NCI-H1105 treated with DMSO at 0.1 percent for 48 hours (cell line): Measurements from ENCODE around the gene TSPAN10.
"Not testable (repeated sequence)": the region's sequence is repeated elsewhere in the genome, so short reads cannot be mapped to it uniquely, and the experiment has no call there.

Source experiments
- DNase-seq: peaks from one replicate; lab custom pipeline; 2025; lab: John Stamatoyannopoulos, UW

Gene TSPAN10

GRCh38 chr17:81636505-81637288 is at the start of gene TSPAN10, which contains the start of gene NPLOC4:
Gene TSPAN10 (plus strand): TSS chr17:81637196. CDS start chr17:81642413, 5,217 bp downstream.
Gene NPLOC4 (minus strand): TSS chr17:81637112. CDS start chr17:81636930, 182 bp downstream.
- peak; percentile 62 for DNase-seq

- no peak for DNase-seq
Measured at GRCh38 chr17:81589612-81590011, 47.4 kb upstream of the TSPAN10 start.

- no peak for DNase-seq
Measured at GRCh38 chr17:81590121-81590520, 46.9 kb upstream of the TSPAN10 start.

- no peak for DNase-seq
Measured at GRCh38 chr17:81591971-81592370, 45.0 kb upstream of the TSPAN10 start.

- no peak for DNase-seq
Measured at GRCh38 chr17:81593105-81593871, 43.7 kb upstream of the TSPAN10 start.

GRCh38 chr17:81599719-81600486 is 37.1 kb upstream of the TSPAN10 start:
- no peak for DNase-seq

GRCh38 chr17:81601525-81602120 is 35.4 kb upstream of the TSPAN10 start:
- peak; percentile 71 for DNase-seq

GRCh38 chr17:81603846-81604610 is 33.0 kb upstream of the TSPAN10 start:
- no peak for DNase-seq

GRCh38 chr17:81607431-81607830 is 29.6 kb upstream of the TSPAN10 start:
- DNase-seq = no peak

GRCh38 chr17:81608082-81608481 is 28.9 kb upstream of the TSPAN10 start:
- no peak for DNase-seq

- DNase-seq = no peak
Measured at GRCh38 chr17:81608605-81609004, 28.4 kb upstream of the TSPAN10 start.

- DNase-seq = no peak
Measured at GRCh38 chr17:81609541-81610311, 27.3 kb upstream of the TSPAN10 start.

- no peak for DNase-seq
Measured at GRCh38 chr17:81612172-81612970, 24.6 kb upstream of the TSPAN10 start.

- no peak for DNase-seq
Measured at GRCh38 chr17:81615401-81615930, 21.5 kb upstream of the TSPAN10 start.

- DNase-seq = no peak
Measured at GRCh38 chr17:81616877-81617276, 20.1 kb upstream of the TSPAN10 start.

GRCh38 chr17:81618307-81618706 is 18.7 kb upstream of the TSPAN10 start:
- DNase-seq = not testable (repeated sequence)

GRCh38 chr17:81621494-81622130 is 15.4 kb upstream of the TSPAN10 start:
- DNase-seq = no peak

GRCh38 chr17:81630274-81630673 is 6.7 kb upstream of the TSPAN10 start:
- DNase-seq = no peak

- no peak for DNase-seq
Measured at GRCh38 chr17:81631482-81631881, 5.5 kb upstream of the TSPAN10 start.
